ENCODE measurements around the gene LRRC17.

DNA sequence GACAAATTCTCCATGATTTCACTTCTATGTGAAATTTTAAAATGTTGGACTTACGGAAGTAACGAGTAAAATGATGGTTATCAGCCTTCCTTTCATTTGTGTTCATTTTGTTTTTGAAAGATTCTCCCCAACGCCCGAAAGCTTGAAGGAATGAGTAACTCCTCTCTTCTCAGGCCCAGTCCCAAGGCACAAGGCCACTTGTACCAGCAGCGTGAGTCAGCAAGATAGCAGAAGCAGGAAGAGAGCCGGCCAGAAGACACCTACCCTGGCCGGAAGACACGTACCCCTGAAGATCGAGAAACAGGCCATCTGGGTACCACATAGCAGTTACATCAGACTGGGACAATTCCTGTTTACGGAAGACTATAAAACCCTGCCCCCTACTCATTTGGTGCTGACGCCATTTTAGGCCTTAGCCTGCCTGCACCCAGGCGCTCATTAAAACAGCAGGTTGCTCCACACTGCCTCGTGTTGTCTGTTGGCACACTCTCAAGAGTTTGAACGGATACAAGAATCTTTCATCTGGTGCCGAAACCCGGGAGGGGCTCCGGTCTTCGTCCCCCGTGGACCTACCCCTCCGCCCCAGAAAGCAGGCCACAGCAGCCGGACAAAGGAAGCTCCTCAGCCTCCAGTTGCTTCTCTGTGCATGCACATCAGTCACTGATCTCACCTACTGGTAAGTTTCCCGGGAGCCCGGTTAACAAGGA lies 60.4 kb downstream of the LRRC17 start:
- TF ChIP-seq, protein P1, sequence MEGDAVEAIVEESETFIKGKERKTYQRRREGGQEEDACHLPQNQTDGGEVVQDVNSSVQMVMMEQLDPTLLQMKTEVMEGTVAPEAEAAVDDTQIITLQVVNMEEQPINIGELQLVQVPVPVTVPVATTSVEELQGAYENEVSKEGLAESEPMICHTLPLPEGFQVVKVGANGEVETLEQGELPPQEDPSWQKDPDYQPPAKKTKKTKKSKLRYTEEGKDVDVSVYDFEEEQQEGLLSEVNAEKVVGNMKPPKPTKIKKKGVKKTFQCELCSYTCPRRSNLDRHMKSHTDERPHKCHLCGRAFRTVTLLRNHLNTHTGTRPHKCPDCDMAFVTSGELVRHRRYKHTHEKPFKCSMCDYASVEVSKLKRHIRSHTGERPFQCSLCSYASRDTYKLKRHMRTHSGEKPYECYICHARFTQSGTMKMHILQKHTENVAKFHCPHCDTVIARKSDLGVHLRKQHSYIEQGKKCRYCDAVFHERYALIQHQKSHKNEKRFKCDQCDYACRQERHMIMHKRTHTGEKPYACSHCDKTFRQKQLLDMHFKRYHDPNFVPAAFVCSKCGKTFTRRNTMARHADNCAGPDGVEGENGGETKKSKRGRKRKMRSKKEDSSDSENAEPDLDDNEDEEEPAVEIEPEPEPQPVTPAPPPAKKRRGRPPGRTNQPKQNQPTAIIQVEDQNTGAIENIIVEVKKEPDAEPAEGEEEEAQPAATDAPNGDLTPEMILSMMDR (IDR thresholded peaks at IDR 0.05): no peak
- no peak for TF ChIP-seq POLR2A (IDR thresholded peaks at IDR 0.05)
